Measurements from ENCODE around the gene EIF3A.

The EIF3A gene

GRCh38 chr10:119045561-119045960 is 35.1 kb downstream of the EIF3A start:
- no peak for TF ChIP-seq CTCF (IDR thresholded peaks at IDR 0.05; ENCODE audit: insufficient read depth, missing control alignments)
- FAIRE-seq: no peak

DNA sequence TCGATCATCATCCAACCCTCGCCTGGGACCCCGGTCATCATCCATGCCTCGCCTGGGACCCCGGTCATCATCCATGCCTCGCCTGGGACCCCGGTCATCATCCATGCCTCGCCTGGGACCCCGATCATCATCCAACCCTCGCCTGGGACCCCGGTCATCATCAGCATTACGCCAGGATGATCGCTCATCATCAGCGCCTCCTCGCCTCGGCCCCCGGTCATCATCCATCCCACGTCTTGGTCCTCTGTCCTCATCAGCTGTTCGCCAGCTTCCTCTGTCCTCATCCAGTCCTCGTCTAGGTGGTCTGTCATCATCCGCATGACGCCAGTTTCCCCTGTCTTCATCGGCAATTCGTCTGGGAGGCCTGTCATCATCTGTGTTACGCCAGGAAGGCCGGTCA is 38.4 kb downstream of the EIF3A start:
- DNase-seq (ENCODE audit: insufficient read length, low spot score) (no peak), FAIRE-seq (no peak)
- TF ChIP-seq CTCF (IDR thresholded peaks at IDR 0.05; ENCODE audit: insufficient read depth, missing control alignments): no peak

More at GRCh38 chr10:119045561-119045960, 35.1 kb downstream of the EIF3A start:
- no peak for DNase-seq (ENCODE audit: insufficient read length, low spot score)

DNA sequence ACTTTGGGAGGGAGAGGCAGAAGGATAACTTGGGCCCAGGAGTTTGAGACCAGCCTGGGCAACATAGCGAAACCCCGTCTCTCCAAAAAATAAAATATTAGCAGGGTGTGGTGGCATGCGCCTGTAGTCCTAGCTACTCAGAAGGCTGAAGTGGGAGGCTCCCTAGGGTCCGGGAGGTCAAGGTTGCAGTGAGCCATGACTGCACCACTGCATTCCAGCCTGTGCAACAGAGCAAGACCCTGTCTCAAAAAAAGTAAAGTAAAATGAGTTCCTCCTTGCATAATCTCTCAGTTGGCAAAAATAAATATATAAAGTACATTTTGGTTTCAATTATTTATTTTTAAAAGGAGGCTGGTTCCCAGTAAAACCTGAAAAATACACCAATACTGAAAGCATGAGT is 39.3 kb downstream of the EIF3A start:
- DNase-seq (ENCODE audit: insufficient read length, low spot score): no peak
- FAIRE-seq: no peak
- no peak for TF ChIP-seq CTCF (IDR thresholded peaks at IDR 0.05; ENCODE audit: insufficient read depth, missing control alignments)

- DNase-seq (ENCODE audit: insufficient read length, low spot score) (no peak), FAIRE-seq (no peak)
- no peak for TF ChIP-seq CTCF (IDR thresholded peaks at IDR 0.05; ENCODE audit: insufficient read depth, missing control alignments)
Measured at GRCh38 chr10:119039161-119039560, 41.5 kb downstream of the EIF3A start.

DNA sequence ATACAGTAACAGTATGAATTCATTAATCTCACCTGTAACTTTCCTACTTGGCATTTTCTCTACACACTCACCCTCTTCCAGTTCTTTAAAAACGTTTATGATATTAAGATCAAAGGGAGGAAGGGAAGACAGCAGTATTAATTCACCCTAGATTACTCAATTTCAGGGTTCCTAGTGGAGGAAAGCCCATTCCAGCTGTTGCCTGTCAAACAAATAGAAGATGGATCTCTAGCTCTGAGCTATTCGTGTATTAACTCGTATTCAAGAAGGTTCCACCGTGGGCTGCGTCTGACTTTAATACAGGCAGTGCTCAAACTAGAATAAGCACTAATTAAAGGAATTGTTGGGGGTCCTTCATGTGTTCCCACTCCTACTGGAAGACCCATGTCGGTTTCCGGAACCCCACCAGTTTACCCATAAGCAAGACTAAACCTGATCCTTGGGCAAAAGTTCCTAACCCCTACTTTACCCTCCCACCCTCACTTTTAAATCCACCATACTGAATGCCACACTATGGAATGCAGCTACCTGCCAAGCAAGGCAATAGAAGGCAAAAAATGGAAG is 49.0 kb downstream of the EIF3A start:
- no peak for FAIRE-seq
- no peak for DNase-seq (ENCODE audit: insufficient read length, low spot score)
- TF ChIP-seq CTCF (IDR thresholded peaks at IDR 0.05; ENCODE audit: insufficient read depth, missing control alignments): no peak

- DNase-seq (ENCODE audit: insufficient read length, low spot score) (no peak), FAIRE-seq (no peak)
- TF ChIP-seq CTCF (IDR thresholded peaks at IDR 0.05; ENCODE audit: insufficient read depth, missing control alignments): no peak
Measured at GRCh38 chr10:119030421-119031250, 50.0 kb downstream of the EIF3A start.

Measured in D721Med (cell line).